Stimulated activated naive CD8-positive, alpha-beta T cell treated with anti-CD3 and anti-CD28 coated beads, Interleukin-15, amount 100 ng/mL, for 72 hours (primary cell): Measurements from ENCODE around the gene ARHGAP40.

Experiments
- ATAC-seq: fragments of 150-1000 bp; cut with Tn5 transposase; 2 replicates; pipeline ENCODE4 v1.10.0; 2021; ENCODE audit warnings: mild to moderate bottlenecking, moderate library complexity
- DNase-seq, 2 donors: peaks; one replicate each; pipeline ENCODE4 v3.0.0; 2021 to 2022
- H3K27ac Mint-ChIP-seq, 2 donors: one replicate each; pipeline ENCODE4 v1.8.0; 2022; ENCODE audit warnings: mild to moderate bottlenecking in 2 of 2, mixed read lengths in 2 of 2, moderate library complexity in 2 of 2
- H3K27me3 Mint-ChIP-seq: one replicate; pipeline ENCODE4 v1.8.0; 2022; ENCODE audit warnings: mixed read lengths
- H3K4me1 Mint-ChIP-seq: one replicate; pipeline ENCODE4 v1.8.0; 2022; ENCODE audit warnings: mild to moderate bottlenecking, mixed read lengths
- H3K4me3 Mint-ChIP-seq, 2 donors: one replicate each; pipeline ENCODE4 v1.8.0; 2022; ENCODE audit warnings: mild to moderate bottlenecking in 2 of 2, mixed read lengths in 2 of 2, moderate library complexity in 1 of 2
- H3K9me3 Mint-ChIP-seq, 2 donors: one replicate each; pipeline ENCODE4 v1.8.0; 2022; ENCODE audit warnings: mixed read lengths in 2 of 2

The ARHGAP40 gene

DNA sequence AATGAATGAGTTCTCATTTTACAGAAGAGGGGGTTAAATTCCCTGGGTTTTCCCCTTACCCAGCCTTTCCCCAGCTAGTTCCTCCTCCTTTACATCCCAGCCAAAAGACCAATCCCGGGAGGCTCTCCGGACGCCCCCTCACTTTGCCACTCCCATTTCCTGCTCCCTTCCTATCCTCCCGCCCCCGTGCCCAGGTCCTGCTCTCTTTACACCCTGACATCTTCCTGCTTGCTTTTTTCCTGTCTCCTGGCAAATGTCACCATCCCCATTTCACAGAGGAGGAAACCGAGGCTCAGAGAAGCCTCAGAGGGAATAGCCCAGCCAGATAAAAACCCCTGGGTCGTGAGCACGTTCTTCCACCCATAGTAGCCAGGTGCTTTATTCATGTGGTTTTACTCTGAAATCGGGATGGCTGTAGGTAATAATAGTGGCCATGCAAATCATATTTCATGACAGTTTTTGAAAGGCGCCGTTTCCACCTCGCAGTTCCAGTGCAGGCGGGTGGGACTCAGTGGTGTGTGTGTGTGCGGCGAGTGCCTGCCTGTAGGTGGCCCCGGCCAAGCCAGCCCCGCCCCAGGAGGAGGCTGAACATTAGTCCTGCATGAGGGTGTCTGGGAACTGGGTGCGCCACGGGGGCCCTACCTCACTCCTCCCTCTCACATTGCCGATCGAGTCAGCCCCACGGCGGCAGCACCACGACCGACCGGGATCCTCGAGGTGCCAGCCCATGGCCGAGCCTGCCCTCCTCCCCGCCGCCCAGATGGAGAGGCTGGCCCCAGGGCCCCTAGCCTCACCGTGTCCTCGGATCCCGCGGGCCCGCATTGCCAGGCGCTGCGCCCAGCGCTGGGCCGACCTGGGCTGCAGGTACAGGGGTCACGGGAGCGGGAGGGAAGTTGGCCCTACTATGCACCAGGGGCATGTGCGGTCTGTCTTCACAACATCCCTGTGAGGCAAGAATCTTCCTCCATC lies at the start of gene ARHGAP40:
ARHGAP40 (plus strand) TSS at position 594 of the 969 bp plus-strand sequence.
- Mint-ChIP-seq H3K27ac (no peak within 1 kb of the TSS), H3K9me3 (no peaks in the 10 kb centered on the region), H3K4me3 (peak within 1 kb of the TSS; percentile 27 to 61), H3K27me3 (peaks cover 76% of the 10 kb centered on the region), H3K4me1 (peaks cover 18% of the 10 kb centered on the region)
- DNase-seq: peak; percentile 32 to 33
- peak; percentile 95 for ATAC-seq

DNA sequence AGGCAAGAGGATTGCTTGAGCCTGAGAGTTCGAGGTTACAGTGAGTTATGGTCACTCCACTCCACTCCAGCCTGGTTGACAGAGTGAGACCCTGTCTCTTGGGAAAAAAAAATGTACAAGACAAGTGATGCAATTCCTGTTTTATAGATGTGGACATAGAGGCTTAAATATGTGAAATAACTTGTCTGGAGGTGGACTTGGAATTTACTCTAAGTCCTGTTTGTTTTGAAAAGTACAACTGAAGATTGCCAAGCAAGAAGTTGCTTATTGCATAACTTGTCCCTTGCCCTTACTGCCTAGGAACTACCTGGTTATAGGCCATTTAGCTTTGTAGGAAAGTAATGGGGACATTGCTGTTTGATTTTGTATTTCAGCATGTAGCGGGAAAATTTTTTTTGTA lies 46.6 kb upstream of the ARHGAP40 start:
- H3K4me3 Mint-ChIP-seq: no peak overlapping the region
- DNase-seq (no peak), ATAC-seq (no peak)
- no peaks in the 10 kb centered on the region for H3K9me3 Mint-ChIP-seq
- no peaks in the 10 kb centered on the region for H3K4me1 Mint-ChIP-seq
- H3K27ac Mint-ChIP-seq: no peak overlapping the region
- H3K27me3 Mint-ChIP-seq: no peaks in the 10 kb centered on the region

DNA sequence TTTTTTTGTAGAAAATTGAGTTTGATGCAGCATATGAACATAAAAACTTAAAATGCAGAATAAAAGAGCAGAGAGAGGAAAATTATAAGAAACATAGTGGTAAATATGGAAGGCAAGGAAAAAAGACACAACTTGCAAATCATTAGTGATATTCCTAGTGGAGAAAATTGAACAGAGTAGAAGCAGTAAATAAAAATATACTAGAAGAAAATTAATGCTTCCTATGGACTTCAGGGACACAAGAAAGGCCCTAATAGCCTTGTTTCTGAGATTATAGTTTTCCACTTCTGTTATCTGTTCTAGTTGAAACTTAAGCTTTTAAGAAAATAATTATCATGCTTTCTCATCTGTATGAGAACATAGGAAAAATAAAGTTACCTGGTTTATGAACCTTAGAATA lies 46.2 kb upstream of the ARHGAP40 start:
- no peaks in the 10 kb centered on the region for H3K4me1 Mint-ChIP-seq
- ATAC-seq (no peak), DNase-seq (no peak)
- H3K27me3 Mint-ChIP-seq: no peaks in the 10 kb centered on the region
- H3K27ac Mint-ChIP-seq: no peak overlapping the region
- no peaks in the 10 kb centered on the region for H3K9me3 Mint-ChIP-seq
- H3K4me3 Mint-ChIP-seq: no peak overlapping the region

DNA sequence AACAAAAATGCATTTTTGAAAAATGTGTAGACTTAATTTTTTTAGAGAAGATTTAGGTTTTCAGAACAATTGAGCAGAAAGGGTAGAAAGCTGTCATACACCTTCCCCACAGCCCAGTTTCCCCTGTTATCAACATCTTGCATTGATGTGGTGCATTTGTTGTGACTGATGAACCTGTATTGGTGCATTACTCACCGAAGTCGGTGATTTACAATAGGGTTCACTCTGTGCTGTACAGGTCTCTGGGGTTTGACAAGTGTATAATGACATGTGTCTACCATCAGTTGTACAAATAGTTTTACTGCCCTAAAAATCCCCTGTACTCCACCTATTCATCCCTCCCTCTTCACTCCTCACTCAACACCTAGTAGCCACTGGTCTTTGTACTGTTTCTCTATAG lies 44.4 kb upstream of the ARHGAP40 start:
- DNase-seq (no peak), ATAC-seq (no peak)
- Mint-ChIP-seq H3K9me3 (no peaks in the 10 kb centered on the region), H3K4me3 (no peak overlapping the region), H3K27me3 (no peaks in the 10 kb centered on the region), H3K4me1 (no peaks in the 10 kb centered on the region), H3K27ac (peak overlapping the region in 1 of 2 donors; percentile 9)

DNA sequence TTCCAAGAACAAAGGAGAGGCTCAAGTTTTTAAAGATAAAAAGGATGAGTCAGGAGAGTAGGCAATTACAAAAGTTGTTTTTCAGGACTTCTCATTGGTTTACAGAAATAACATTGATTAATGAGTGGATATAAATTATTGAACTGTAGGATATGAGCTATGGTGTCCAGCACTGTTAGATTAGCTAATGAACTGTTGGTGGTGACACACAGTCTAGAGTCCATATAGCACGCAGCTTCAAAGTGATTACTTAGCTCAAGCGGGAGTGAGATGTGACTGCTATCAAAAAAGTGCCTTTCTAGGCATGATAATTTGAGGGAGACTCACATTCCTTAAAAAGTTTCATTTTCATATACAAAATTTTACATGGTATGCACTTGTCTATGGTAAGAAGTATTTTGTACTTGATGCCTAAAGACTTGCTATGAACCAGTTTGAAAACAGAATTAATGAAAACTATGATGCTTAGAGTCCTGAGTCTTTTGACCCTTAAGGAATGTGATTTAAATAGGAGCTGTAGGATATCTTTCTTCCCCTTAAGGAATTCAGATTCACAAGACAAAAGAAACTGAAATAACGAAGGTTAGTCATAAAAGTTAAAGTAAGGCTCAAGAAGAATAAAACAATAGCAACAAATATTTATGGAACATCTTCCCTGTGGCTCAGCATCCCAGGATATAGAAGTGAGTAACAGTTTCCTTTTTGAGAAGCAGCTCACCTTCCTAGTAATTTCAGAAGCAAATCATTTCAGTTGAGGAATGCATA lies 42.8 kb upstream of the ARHGAP40 start:
- Mint-ChIP-seq H3K27ac (peak overlapping the region in 1 of 2 donors; percentile 35), H3K9me3 (no peaks in the 10 kb centered on the region), H3K27me3 (no peaks in the 10 kb centered on the region), H3K4me3 (no peak overlapping the region), H3K4me1 (no peaks in the 10 kb centered on the region)
- DNase-seq (no peak), ATAC-seq (no peak)

- no peak for ATAC-seq
- no peak overlapping the region for H3K27ac Mint-ChIP-seq
- DNase-seq: no peak
- no peaks in the 10 kb centered on the region for H3K4me1 Mint-ChIP-seq
- H3K9me3 Mint-ChIP-seq: no peaks in the 10 kb centered on the region
- no peaks in the 10 kb centered on the region for H3K27me3 Mint-ChIP-seq
- H3K4me3 Mint-ChIP-seq: no peak overlapping the region
These were observed 41.8 kb upstream of the ARHGAP40 start for GRCh38 chr20:38559764-38560163.

GRCh38 chr20:38563802-38564431 lies 37.7 kb upstream of the ARHGAP40 start:
- H3K9me3 Mint-ChIP-seq: no peaks in the 10 kb centered on the region
- H3K27ac Mint-ChIP-seq: no peak overlapping the region
- ATAC-seq (no peak), DNase-seq (no peak)
- H3K4me1 Mint-ChIP-seq: no peaks in the 10 kb centered on the region
- H3K27me3 Mint-ChIP-seq: no peaks in the 10 kb centered on the region
- no peak overlapping the region for H3K4me3 Mint-ChIP-seq

- Mint-ChIP-seq H3K9me3 (no peaks in the 10 kb centered on the region), H3K4me3 (no peak overlapping the region), H3K27me3 (no peaks in the 10 kb centered on the region), H3K27ac (peak overlapping the region in 1 of 2 donors; percentile 2), H3K4me1 (no peaks in the 10 kb centered on the region)
- ATAC-seq (no peak), DNase-seq (no peak)
These were observed 36.9 kb upstream of the ARHGAP40 start for GRCh38 chr20:38564680-38565079.

GRCh38 chr20:38566036-38566598 lies 35.5 kb upstream of the ARHGAP40 start:
- DNase-seq (no peak), ATAC-seq (no peak)
- H3K4me3 Mint-ChIP-seq: no peak overlapping the region
- H3K27ac Mint-ChIP-seq: peak overlapping the region in 1 of 2 donors; percentile 67
- no peaks in the 10 kb centered on the region for H3K27me3 Mint-ChIP-seq
- H3K9me3 Mint-ChIP-seq: no peaks in the 10 kb centered on the region
- H3K4me1 Mint-ChIP-seq: no peaks in the 10 kb centered on the region

GRCh38 chr20:38569747-38570525 lies 31.7 kb upstream of the ARHGAP40 start:
- Mint-ChIP-seq H3K4me1 (no peaks in the 10 kb centered on the region), H3K27ac (no peak overlapping the region), H3K27me3 (no peaks in the 10 kb centered on the region), H3K4me3 (no peak overlapping the region), H3K9me3 (no peaks in the 10 kb centered on the region)
- ATAC-seq (no peak), DNase-seq (no peak)

DNA sequence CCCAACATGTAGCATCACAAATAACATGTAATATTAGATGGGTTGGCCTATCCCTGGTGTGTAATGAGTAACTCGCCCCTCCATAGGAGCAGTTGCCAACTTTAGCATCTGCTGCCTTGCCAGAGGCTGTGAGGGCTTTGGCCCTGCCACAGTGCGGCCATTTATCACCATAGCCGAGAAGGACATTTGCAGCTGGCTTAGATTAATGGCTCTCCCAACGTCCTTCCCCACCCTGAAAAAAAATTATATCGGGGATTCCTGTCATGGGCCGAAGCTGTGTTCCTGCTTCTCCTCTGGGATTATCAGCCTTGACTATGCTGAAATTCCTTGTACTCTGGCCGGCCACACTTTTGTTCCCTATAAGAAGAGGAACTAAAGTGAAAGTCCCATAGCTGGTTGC lies 28.2 kb upstream of the ARHGAP40 start:
- H3K27ac Mint-ChIP-seq: peak overlapping the region; percentile 42 to 69
- H3K4me1 Mint-ChIP-seq: no peaks in the 10 kb centered on the region
- no peak for ATAC-seq
- H3K9me3 Mint-ChIP-seq: no peaks in the 10 kb centered on the region
- H3K27me3 Mint-ChIP-seq: no peaks in the 10 kb centered on the region
- H3K4me3 Mint-ChIP-seq: no peak overlapping the region
- DNase-seq: no peak

DNA sequence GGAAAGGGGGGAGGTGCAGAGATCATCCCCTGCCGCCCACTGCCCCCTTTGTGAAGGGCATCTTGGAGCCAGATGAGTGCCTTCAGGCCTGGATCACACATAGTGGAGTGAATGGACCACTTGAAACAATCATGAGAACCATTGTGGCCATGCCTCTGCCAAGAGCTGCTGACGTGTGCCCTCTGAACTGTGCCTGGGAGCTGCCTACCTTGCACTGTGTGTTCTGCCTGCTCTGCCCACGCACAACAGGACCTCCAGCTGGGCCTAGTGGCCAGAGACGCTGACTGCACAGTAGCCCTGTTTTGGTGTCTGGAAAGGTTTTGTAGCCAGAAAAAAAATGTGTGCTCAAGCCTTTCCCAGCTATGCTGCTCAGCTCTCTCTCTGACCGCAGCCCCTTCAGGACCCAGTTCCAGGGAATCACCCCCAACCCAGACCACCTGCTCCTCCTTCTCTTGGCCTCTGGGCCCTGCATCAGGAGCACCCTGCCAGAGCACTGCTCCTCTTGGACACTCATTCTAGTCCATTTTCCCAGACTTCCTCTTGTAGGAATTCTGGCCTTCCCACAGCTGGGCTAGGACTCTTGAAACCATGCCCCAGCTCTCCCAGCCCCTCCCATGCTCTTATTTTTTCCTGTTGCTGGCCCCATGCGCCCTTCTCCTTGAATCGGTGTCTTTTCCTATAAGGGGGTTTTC lies 22.2 kb upstream of the ARHGAP40 start:
- no peak for DNase-seq

GRCh38 chr20:38579921-38580320 lies 21.7 kb upstream of the ARHGAP40 start:
- H3K4me1 Mint-ChIP-seq: no peaks in the 10 kb centered on the region
- H3K27me3 Mint-ChIP-seq: no peaks in the 10 kb centered on the region
- no peak for ATAC-seq
- H3K27ac Mint-ChIP-seq: no peak overlapping the region
- H3K4me3 Mint-ChIP-seq: no peak overlapping the region
- DNase-seq: no peak
- no peaks in the 10 kb centered on the region for H3K9me3 Mint-ChIP-seq

More for the DNA sequence above, 22.2 kb upstream of the ARHGAP40 start:
- ATAC-seq: peak; percentile 42
- no peaks in the 10 kb centered on the region for H3K9me3 Mint-ChIP-seq
- H3K4me3 Mint-ChIP-seq: no peak overlapping the region
- H3K27me3 Mint-ChIP-seq: no peaks in the 10 kb centered on the region
- H3K4me1 Mint-ChIP-seq: no peaks in the 10 kb centered on the region
- H3K27ac Mint-ChIP-seq: no peak overlapping the region

DNA sequence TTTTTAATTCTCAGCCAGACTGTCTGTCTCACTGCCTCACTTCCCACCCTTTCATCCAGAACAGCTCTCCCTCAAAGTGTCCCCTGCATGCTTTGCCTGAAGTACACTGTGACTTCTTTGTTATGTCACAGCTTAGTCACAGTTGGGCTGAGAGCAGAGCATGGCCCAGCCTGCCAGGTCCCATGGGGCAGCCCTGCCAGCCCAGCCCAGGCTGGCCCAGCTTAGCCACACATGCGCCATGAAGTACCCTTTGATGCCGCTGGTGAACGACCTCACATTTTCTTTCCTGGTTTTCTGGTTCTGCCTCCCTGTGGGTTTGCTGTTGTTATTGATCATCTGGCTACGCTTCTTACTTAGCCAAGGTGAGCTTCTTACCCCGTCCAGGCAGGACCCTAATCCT lies 20.6 kb upstream of the ARHGAP40 start, which contains the start of gene ADIG:
ADIG (plus strand) TSS at position 185 of the 400 bp plus-strand sequence; CDS start at position 239, 54 bp downstream.
- DNase-seq (no peak), ATAC-seq (no peak)
- peak within 1 kb of the TSS in 1 of 2 donors; percentile 77 for H3K27ac Mint-ChIP-seq
- H3K4me3 Mint-ChIP-seq: no peak within 1 kb of the TSS
- H3K27me3 Mint-ChIP-seq: no peaks in the 10 kb centered on the region
- no peaks in the 10 kb centered on the region for H3K9me3 Mint-ChIP-seq
- H3K4me1 Mint-ChIP-seq: no peaks in the 10 kb centered on the region
